ENCODE measurements around the gene LMF1.

DNA sequence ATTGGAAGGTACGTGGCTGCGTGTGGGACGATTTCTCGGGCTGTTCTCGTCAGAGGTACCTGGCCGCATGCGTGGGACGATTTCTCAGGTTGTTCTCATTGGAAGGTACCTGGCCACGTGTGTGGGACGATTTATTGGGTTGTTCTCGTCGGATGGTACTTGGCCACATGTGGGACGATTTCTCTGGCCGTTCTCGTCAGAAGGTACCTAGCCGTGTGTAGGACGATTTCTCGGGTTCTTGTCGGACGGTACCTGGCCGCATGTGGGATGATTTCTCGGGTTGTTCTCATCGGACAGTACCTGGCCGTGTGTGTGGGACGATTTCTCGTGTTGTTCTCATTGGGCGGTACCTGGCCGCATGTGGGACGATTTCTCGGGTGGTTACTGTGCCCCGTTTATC is 120.1 kb downstream of the LMF1 start:
- TF ChIP-seq CTCF (IDR thresholded peaks at IDR 0.05) (no peak), POLR2A (IDR thresholded peaks at IDR 0.05) (no peak)
